Calu3 (cell line): ENCODE measurements around the gene GRIN3A. TPM values are rescaled to one million over a fixed set of nuclear protein-coding genes. Genes with fewer than 3 reads are reported as not detected.

Experiments
- BruUV-seq: library from RNA; stranded (reverse); fragments of 400-500 nt; replicated peaks from 2 replicates; lab custom pipeline; 2021; lab: Mats Ljungman, UMichigan
- CTCF ChIA-PET: fragments of 300-600 bp; sonication (Branson Sonifier 250); formaldehyde crosslinking; loops from one replicate; lab custom pipeline; 2022; ENCODE audit warnings: antibody characterized with exemption; lab: Charles Lee
- DNase-seq: peaks from one replicate; pipeline ENCODE4 v3.0.0; 2022
- H3K27ac Mint-ChIP-seq: one replicate; pipeline ENCODE4 v1.8.0; 2022; ENCODE audit warnings: mixed read lengths; ENCODE audit not compliant: unreplicated experiment
- H3K27me3 Mint-ChIP-seq: one replicate; pipeline ENCODE4 v1.8.0; 2022; ENCODE audit warnings: mixed read lengths; ENCODE audit not compliant: unreplicated experiment
- H3K36me3 Mint-ChIP-seq: one replicate; pipeline ENCODE4 v1.8.0; 2022; ENCODE audit warnings: mild to moderate bottlenecking, moderate library complexity, mixed read lengths; ENCODE audit not compliant: insufficient read depth, unreplicated experiment
- H3K4me1 Mint-ChIP-seq: one replicate; pipeline ENCODE4 v1.8.0; 2022; ENCODE audit warnings: mild to moderate bottlenecking, low read depth, mixed read lengths; ENCODE audit not compliant: unreplicated experiment
- H3K4me3 Mint-ChIP-seq: one replicate; pipeline ENCODE4 v1.8.0; 2022; ENCODE audit warnings: mild to moderate bottlenecking, low read depth, moderate library complexity, mixed read lengths; ENCODE audit not compliant: unreplicated experiment
- H3K9me3 Mint-ChIP-seq: one replicate; pipeline ENCODE4 v1.8.0; 2022; ENCODE audit warnings: low read depth, mixed read lengths; ENCODE audit not compliant: unreplicated experiment
- CTCF ChIP-seq: fragments of 200-600 bp; IDR thresholded peaks from one replicate; pipeline ENCODE4 v1.8.0; 2022; ENCODE audit warnings: antibody characterized with exemption; ENCODE audit not compliant: unreplicated experiment
- intact Hi-C: fragments of 100-400 bp; cut with micrococcal nuclease; formaldehyde crosslinking; loops from one replicate; pipeline ENCODE4 v1.10.0; 2022; ENCODE audit not compliant: unreplicated experiment
- total RNA-seq: library from RNA; stranded (reverse); gene quantifications from 2 replicates; pipeline ENCODE4 v1.2.3, GENCODE V29; 2022

The GRIN3A gene
- total RNA-seq, 1 experiment from 2014 or later: not detected

GRCh38 chr9:101631892-101632291 lies 106.6 kb downstream of the GRIN3A start:
- Mint-ChIP-seq H3K4me3 (no peak overlapping the region), H3K4me1 (no peaks in the 10 kb centered on the region), H3K27ac (no peak overlapping the region), H3K9me3 (no peaks in the 10 kb centered on the region), H3K36me3 (no peaks in the 10 kb centered on the region), H3K27me3 (no peaks in the 10 kb centered on the region)
- no peak for DNase-seq
- CTCF ChIA-PET: no interaction called here
- no TSS peak for BruUV-seq
- TF ChIP-seq CTCF: no peak
- intact Hi-C loops: no loop called here

GRCh38 chr9:101629636-101630035 lies 108.8 kb downstream of the GRIN3A start:
- Mint-ChIP-seq H3K36me3 (no peaks in the 10 kb centered on the region), H3K9me3 (no peaks in the 10 kb centered on the region), H3K4me1 (no peaks in the 10 kb centered on the region), H3K27me3 (no peaks in the 10 kb centered on the region), H3K27ac (no peak overlapping the region), H3K4me3 (no peak overlapping the region)
- intact Hi-C loops: no loop called here
- no peak for TF ChIP-seq CTCF
- DNase-seq: no peak
- CTCF ChIA-PET: no interaction called here
- BruUV-seq: no TSS peak

GRCh38 chr9:101628173-101628572 lies 110.3 kb downstream of the GRIN3A start:
- no peak for DNase-seq
- BruUV-seq: no TSS peak
- H3K36me3 Mint-ChIP-seq: no peaks in the 10 kb centered on the region
- H3K27me3 Mint-ChIP-seq: no peaks in the 10 kb centered on the region
- TF ChIP-seq CTCF: no peak
- CTCF ChIA-PET: no interaction called here
- no peak overlapping the region for H3K27ac Mint-ChIP-seq
- H3K4me3 Mint-ChIP-seq: no peak overlapping the region
- H3K4me1 Mint-ChIP-seq: no peaks in the 10 kb centered on the region
- intact Hi-C loops: no loop called here
- no peaks in the 10 kb centered on the region for H3K9me3 Mint-ChIP-seq

GRCh38 chr9:101626295-101626694 lies 112.2 kb downstream of the GRIN3A start:
- intact Hi-C loops: no loop called here
- H3K4me3 Mint-ChIP-seq: no peak overlapping the region
- DNase-seq: no peak
- TF ChIP-seq CTCF: no peak
- no peaks in the 10 kb centered on the region for H3K27me3 Mint-ChIP-seq
- H3K9me3 Mint-ChIP-seq: no peaks in the 10 kb centered on the region
- no peaks in the 10 kb centered on the region for H3K36me3 Mint-ChIP-seq
- CTCF ChIA-PET: no interaction called here
- no TSS peak for BruUV-seq
- H3K4me1 Mint-ChIP-seq: no peaks in the 10 kb centered on the region
- H3K27ac Mint-ChIP-seq: no peak overlapping the region
